OCI-LY3 (cell line): ENCODE results near the gene FANCC.

Source experiments
- H2AFZ ChIP-seq: fragments of 200-600, 300-600 bp; shearing (Covaris generic); 2 replicates; pipeline ENCODE4 v1.6.0; 2014; ENCODE audit warnings: antibody characterized with exemption, low read depth, low read length
- H3K27ac ChIP-seq: fragments of 200-600, 300-600 bp; sonication (generic); 2 replicates; pipeline ENCODE4 v1.5.1; 2014; ENCODE audit warnings: mild to moderate bottlenecking, low read length, moderate library complexity, mixed read lengths
- H3K27me3 ChIP-seq: fragments of 200-600, 300-600 bp; sonication (generic); 2 replicates; pipeline ENCODE4 v1.6.1; 2014; ENCODE audit warnings: low read depth, low read length, mixed read lengths
- H3K36me3 ChIP-seq: fragments of 200-600, 300-600 bp; sonication (generic); replicated peaks from 2 replicates; pipeline ENCODE3; 2014; ENCODE audit warnings: low read depth, low read length, mixed read lengths
- H3K4me1 ChIP-seq: fragments of 300-600, 200-600 bp; sonication (generic); 2 replicates; pipeline ENCODE4 v1.6.1; 2014; ENCODE audit warnings: low read length, mixed read lengths
- H3K4me2 ChIP-seq: fragments of 200-600, 300-600 bp; sonication (generic); 2 replicates; pipeline ENCODE4 v1.6.1; 2014; ENCODE audit warnings: low read length, mixed read lengths
- H3K4me3 ChIP-seq: fragments of 300-600, 200-600 bp; sonication (generic); 2 replicates; pipeline ENCODE4 v1.5.1; 2014; ENCODE audit warnings: antibody characterized with exemption, mild to moderate bottlenecking, low read length, moderate library complexity
- H3K79me2 ChIP-seq: fragments of 300-600, 200-600 bp; shearing (Covaris generic); 2 replicates; pipeline ENCODE4 v1.6.1; 2014; ENCODE audit warnings: mild to moderate bottlenecking, low read length, mixed read lengths
- H3K9ac ChIP-seq: fragments of 300-600, 200-600 bp; shearing (Covaris generic); 2 replicates; pipeline ENCODE4 v1.6.0; 2014; ENCODE audit warnings: mild to moderate bottlenecking, low read length, moderate library complexity
- H3K9me3 ChIP-seq: fragments of 200-600, 300-600 bp; shearing (Covaris generic); 2 replicates; pipeline ENCODE4 v1.6.1; 2014; ENCODE audit warnings: low read length, mixed read lengths; ENCODE audit not compliant: insufficient read depth
- H4K20me1 ChIP-seq: fragments of 200-600, 300-600 bp; sonication (generic); 2 replicates; pipeline ENCODE4 v1.6.1; 2016; ENCODE audit warnings: low read length, mixed read lengths; ENCODE audit not compliant: insufficient read depth
- EZH2phosphoT487 ChIP-seq: fragments of 200-600 bp; shearing (Covaris generic); IDR thresholded peaks from 2 replicates; pipeline ENCODE4 v1.6.1; 2018; ENCODE audit warnings: antibody characterized with exemption, mixed run types, low read depth
- TF ChIP-seq, protein P1 (sequence below): fragments of 200-600, 300-600 bp; sonication (generic); IDR thresholded peaks from 2 replicates; pipeline ENCODE4 v1.5.1; 2014; ENCODE audit warnings: antibody characterized with exemption, low read length, low read depth

The FANCC gene

DNA sequence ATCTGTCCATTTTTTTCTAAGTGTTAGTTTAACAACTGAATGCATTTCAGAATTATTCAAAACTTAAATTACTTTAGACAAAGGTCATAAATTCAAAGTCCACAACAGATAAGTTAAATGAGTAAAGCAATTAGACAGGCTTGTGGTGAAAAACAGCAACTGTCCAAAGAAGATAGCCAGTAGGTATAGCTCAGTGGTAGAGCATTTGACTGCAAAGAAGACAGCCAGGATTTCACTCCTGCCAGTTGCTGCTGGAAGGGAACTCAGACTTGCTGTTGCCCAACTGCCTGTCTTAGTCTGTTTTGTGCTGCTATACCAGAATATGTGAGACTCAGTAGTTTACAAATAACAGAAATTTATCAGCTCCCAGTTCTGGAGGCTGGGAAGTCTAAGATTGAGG lies 10.0 kb downstream of the FANCC start:
- peaks cover 31% of the 10 kb centered on the region for H3K79me2 ChIP-seq
- H3K9ac ChIP-seq = no peak overlapping the region
- no peaks in the 10 kb centered on the region for H3K27me3 ChIP-seq
- no peaks in the 10 kb centered on the region for H3K36me3 ChIP-seq
- H3K4me2 ChIP-seq = no peak overlapping the region
- H3K4me3 ChIP-seq = no peak overlapping the region
- no peak overlapping the region for H2AFZ ChIP-seq
- TF ChIP-seq, protein P1, sequence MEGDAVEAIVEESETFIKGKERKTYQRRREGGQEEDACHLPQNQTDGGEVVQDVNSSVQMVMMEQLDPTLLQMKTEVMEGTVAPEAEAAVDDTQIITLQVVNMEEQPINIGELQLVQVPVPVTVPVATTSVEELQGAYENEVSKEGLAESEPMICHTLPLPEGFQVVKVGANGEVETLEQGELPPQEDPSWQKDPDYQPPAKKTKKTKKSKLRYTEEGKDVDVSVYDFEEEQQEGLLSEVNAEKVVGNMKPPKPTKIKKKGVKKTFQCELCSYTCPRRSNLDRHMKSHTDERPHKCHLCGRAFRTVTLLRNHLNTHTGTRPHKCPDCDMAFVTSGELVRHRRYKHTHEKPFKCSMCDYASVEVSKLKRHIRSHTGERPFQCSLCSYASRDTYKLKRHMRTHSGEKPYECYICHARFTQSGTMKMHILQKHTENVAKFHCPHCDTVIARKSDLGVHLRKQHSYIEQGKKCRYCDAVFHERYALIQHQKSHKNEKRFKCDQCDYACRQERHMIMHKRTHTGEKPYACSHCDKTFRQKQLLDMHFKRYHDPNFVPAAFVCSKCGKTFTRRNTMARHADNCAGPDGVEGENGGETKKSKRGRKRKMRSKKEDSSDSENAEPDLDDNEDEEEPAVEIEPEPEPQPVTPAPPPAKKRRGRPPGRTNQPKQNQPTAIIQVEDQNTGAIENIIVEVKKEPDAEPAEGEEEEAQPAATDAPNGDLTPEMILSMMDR = no peak
- no peak for TF ChIP-seq EZH2phosphoT487
- H3K27ac ChIP-seq = no peak overlapping the region
- no peaks in the 10 kb centered on the region for H3K9me3 ChIP-seq
- H4K20me1 ChIP-seq = 0 out of 2 replicates have a peak, but pooled peaks cover 3% of the 10 kb centered on the region
- H3K4me1 ChIP-seq = peaks cover 11% of the 10 kb centered on the region

GRCh38 chr9:95306819-95307218 lies 10.7 kb downstream of the FANCC start:
- Histone ChIP-seq H4K20me1 (no peaks in the 10 kb centered on the region), H3K36me3 (no peaks in the 10 kb centered on the region), H3K9me3 (no peaks in the 10 kb centered on the region), H3K4me2 (no peak overlapping the region), H2AFZ (no peak overlapping the region), H3K4me3 (no peak overlapping the region), H3K79me2 (peaks cover 23% of the 10 kb centered on the region), H3K27me3 (no peaks in the 10 kb centered on the region), H3K9ac (no peak overlapping the region), H3K27ac (no peak overlapping the region), H3K4me1 (peaks cover 6% of the 10 kb centered on the region)
- TF ChIP-seq, protein P1 = no peak
- no peak for TF ChIP-seq EZH2phosphoT487

DNA sequence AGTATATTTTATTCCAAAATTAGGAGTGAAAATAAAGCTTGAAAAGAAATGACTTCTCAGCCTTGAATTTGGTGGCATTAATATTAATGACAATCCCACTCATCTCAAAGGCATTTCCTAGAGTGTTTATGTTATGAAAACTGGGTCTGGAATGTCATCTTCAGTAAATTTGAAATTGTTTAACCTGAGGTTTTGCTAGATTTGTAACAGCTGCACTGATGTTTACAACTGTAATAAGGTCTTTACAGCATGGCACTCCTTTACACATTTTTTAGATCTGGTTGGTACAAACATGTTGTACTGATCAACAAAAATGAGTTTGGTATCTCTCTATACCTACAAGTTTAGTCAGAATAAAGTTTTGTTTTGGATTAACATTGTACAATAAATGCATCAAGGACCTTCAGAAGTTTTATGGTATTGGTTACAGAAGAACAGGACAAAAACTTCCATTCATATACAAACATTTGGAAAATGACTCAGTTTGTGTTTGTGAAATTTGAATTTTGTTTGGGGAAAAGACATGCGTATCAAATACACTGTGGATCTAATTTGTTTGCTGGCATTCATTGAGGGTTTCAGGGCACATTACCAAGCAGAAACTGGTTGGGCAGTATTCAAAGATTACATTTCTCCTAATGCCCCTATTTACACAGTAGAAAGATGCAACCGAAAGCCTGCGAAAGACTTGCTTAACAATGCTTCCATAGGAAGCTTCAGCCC lies 11.6 kb downstream of the FANCC start:
- no peak overlapping the region for H3K27ac ChIP-seq
- H3K4me2 ChIP-seq = no peak overlapping the region
- H3K9ac ChIP-seq = no peak overlapping the region

DNA sequence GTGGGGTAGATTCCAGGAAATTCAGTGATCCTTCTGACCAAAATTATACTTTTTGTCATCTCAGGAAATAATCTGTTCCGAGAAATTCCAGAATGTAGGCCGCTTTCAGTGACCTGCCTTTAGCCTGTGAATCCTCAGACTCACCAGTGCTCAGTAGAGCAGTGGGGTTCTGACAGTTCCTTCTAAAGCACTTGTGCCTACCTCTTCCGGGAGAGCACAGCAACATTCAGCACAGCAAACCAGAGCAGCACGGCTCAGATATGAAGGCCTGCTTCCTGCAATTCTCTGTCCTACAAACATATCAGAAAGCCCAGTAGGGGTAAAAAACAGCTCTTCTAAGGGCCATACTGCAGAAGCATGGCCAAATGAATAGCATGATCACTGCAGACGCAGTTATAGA lies 15.0 kb downstream of the FANCC start:
- H3K9ac ChIP-seq = no peak overlapping the region
- H4K20me1 ChIP-seq = no peaks in the 10 kb centered on the region
- H2AFZ ChIP-seq = no peak overlapping the region
- no peak overlapping the region for H3K4me2 ChIP-seq
- no peak overlapping the region for H3K4me3 ChIP-seq
- no peaks in the 10 kb centered on the region for H3K9me3 ChIP-seq
- H3K36me3 ChIP-seq = no peaks in the 10 kb centered on the region
- no peak overlapping the region for H3K27ac ChIP-seq
- H3K27me3 ChIP-seq = no peaks in the 10 kb centered on the region
- TF ChIP-seq EZH2phosphoT487 = no peak
- TF ChIP-seq, protein P1 = no peak
- peaks cover 27% of the 10 kb centered on the region for H3K79me2 ChIP-seq
- peaks cover 6% of the 10 kb centered on the region; the same call in 1 of the 2 replicates for H3K4me1 ChIP-seq

More for the DNA sequence above, 11.6 kb downstream of the FANCC start:
- TF ChIP-seq, protein P1 = no peak
- TF ChIP-seq EZH2phosphoT487 = no peak
- H3K4me1 ChIP-seq = peaks cover 6% of the 10 kb centered on the region; the same call in 1 of the 2 replicates
- no peaks in the 10 kb centered on the region for H3K36me3 ChIP-seq
- H2AFZ ChIP-seq = no peak overlapping the region
- H3K9me3 ChIP-seq = no peaks in the 10 kb centered on the region
- H3K4me3 ChIP-seq = no peak overlapping the region
- H3K27me3 ChIP-seq = no peaks in the 10 kb centered on the region
- H4K20me1 ChIP-seq = no peaks in the 10 kb centered on the region
- peaks cover 22% of the 10 kb centered on the region for H3K79me2 ChIP-seq
